KMS-11 (cell line): ENCODE measurements around the gene MEGF6.

Experiments used
- H2AFZ ChIP-seq: fragments of 200-600 bp; sonication (generic); 2 replicates; pipeline ENCODE4 v1.6.1; 2016; ENCODE audit warnings: antibody characterized with exemption, mixed run types, low read depth
- H3K27ac ChIP-seq: fragments of 200-600 bp; sonication (generic); 2 replicates; pipeline ENCODE4 v1.6.1; 2016; ENCODE audit warnings: mild to moderate bottlenecking, mixed run types
- H3K27me3 ChIP-seq: fragments of 200-600 bp; sonication (generic); 2 replicates; pipeline ENCODE4 v1.6.1; 2017; ENCODE audit warnings: mild to moderate bottlenecking, low read depth, mixed run types, moderate library complexity; ENCODE audit not compliant: insufficient read depth
- H3K36me3 ChIP-seq: fragments of 200-600 bp; sonication (generic); 2 replicates; pipeline ENCODE4 v1.6.1; 2017; ENCODE audit warnings: mild to moderate bottlenecking, mixed run types; ENCODE audit not compliant: insufficient read depth
- H3K4me1 ChIP-seq: fragments of 200-600 bp; sonication (generic); 2 replicates; pipeline ENCODE4 v1.6.1; 2016; ENCODE audit warnings: mild to moderate bottlenecking, low read depth, mixed run types; ENCODE audit not compliant: poor library complexity, severe bottlenecking
- H3K4me2 ChIP-seq: fragments of 200-600 bp; sonication (generic); 2 replicates; pipeline ENCODE4 v1.7.0; 2016; ENCODE audit warnings: mild to moderate bottlenecking, mixed run types
- H3K4me3 ChIP-seq: fragments of 200-600 bp; sonication (generic); IDR thresholded peaks from 2 replicates; pipeline ENCODE4 v1.6.1; 2017; ENCODE audit warnings: low read depth, low read length, mixed read lengths; ENCODE audit not compliant: insufficient read depth
- H3K79me2 ChIP-seq: fragments of 200-600 bp; sonication (generic); 2 replicates; pipeline ENCODE4 v1.6.1; 2016; ENCODE audit warnings: low read depth, mixed run types; ENCODE audit not compliant: insufficient read depth
- H3K9ac ChIP-seq: fragments of 200-600 bp; sonication (generic); 2 replicates; pipeline ENCODE4 v1.6.1; 2016; ENCODE audit warnings: mild to moderate bottlenecking, mixed run types
- H4K20me1 ChIP-seq: fragments of 200-600 bp; sonication (generic); 2 replicates; pipeline ENCODE4 v1.6.1; 2016; ENCODE audit warnings: mild to moderate bottlenecking, mixed run types; ENCODE audit not compliant: insufficient read depth
- TF ChIP-seq, protein P1 (sequence below): fragments of 200-600 bp; sonication (generic); conservative IDR thresholded peaks from 2 replicates; pipeline ENCODE4 v1.6.1; 2017; ENCODE audit warnings: low read depth, mild to moderate bottlenecking, antibody characterized with exemption, low read length, moderate library complexity, mixed read lengths

MEGF6 gene

DNA sequence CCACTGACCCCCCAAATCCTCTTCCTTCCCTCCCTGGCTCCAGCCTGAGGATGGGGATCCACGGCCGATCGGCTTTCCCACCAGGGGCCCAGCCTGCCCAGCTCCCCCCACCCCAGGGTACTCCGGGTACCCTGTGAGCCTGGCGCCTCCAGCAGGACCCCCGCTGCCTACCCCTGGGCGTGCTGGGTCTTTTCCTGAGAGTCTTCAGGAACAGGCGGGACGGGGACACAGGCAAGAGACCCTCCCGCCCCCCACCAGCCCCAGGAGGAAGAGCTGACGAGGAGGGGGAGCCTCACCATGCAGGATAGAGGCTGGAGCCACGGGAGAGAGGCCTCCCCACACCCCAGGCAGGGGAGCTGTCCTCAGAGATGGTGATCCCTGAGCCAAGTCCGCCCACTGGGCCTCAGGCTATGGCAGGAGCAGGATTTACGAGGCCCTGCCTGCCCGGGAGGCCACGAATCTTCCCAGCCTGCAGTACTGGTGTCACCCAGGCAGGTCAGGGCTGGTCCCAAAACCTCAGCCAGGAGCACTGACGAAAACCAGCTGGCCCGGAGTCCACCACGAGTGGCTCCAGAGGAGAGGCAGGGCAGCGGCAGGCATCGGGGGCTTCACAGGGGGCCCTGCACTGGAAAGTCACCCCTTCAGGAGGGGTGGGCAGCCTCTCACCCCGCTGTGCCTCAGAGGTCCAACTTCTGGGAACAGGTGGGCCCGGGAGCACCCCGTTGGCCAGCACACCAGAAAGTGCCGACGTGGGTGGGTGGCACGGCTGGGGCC lies 58.0 kb downstream of the MEGF6 start:
- Histone ChIP-seq H3K4me1 (no peaks in the 10 kb centered on the region), H3K36me3 (no peaks in the 10 kb centered on the region), H3K79me2 (no peaks in the 10 kb centered on the region), H2AFZ (no peak overlapping the region), H3K4me3 (no peak overlapping the region), H3K27me3 (peaks cover 91% of the 10 kb centered on the region), H4K20me1 (no peaks in the 10 kb centered on the region), H3K27ac (no peak overlapping the region), H3K4me2 (no peak overlapping the region), H3K9ac (no peak overlapping the region)
- TF ChIP-seq, protein P1, sequence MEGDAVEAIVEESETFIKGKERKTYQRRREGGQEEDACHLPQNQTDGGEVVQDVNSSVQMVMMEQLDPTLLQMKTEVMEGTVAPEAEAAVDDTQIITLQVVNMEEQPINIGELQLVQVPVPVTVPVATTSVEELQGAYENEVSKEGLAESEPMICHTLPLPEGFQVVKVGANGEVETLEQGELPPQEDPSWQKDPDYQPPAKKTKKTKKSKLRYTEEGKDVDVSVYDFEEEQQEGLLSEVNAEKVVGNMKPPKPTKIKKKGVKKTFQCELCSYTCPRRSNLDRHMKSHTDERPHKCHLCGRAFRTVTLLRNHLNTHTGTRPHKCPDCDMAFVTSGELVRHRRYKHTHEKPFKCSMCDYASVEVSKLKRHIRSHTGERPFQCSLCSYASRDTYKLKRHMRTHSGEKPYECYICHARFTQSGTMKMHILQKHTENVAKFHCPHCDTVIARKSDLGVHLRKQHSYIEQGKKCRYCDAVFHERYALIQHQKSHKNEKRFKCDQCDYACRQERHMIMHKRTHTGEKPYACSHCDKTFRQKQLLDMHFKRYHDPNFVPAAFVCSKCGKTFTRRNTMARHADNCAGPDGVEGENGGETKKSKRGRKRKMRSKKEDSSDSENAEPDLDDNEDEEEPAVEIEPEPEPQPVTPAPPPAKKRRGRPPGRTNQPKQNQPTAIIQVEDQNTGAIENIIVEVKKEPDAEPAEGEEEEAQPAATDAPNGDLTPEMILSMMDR: no peak

DNA sequence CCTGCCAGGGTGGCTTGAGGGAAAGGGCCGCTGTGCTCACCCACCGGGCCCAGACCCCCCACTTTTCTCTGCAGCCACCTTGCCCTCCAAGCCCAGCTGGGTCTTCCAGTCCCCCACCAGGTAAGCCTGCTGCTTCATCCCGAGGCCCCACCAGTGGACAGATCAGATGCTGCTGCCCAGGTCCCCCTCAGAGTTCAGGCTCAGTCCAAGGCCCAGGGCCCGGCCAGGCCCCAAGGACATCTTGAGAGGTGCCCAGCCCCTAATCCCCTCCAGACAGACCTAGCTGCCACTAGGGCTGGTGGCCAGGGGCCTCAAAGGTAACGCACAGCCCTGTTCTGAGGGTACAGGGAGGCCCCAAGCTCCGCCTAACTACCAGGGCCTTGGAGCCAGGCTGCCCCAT lies 58.6 kb downstream of the MEGF6 start:
- H3K4me1 ChIP-seq: no peaks in the 10 kb centered on the region
- no peak overlapping the region for H3K9ac ChIP-seq
- no peak overlapping the region for H3K4me2 ChIP-seq
- no peaks in the 10 kb centered on the region for H3K36me3 ChIP-seq
- H3K27me3 ChIP-seq: peaks cover 91% of the 10 kb centered on the region
- TF ChIP-seq, protein P1: no peak
- H3K27ac ChIP-seq: no peak overlapping the region
- no peaks in the 10 kb centered on the region for H4K20me1 ChIP-seq
- no peaks in the 10 kb centered on the region for H3K79me2 ChIP-seq
- no peak overlapping the region for H3K4me3 ChIP-seq
- H2AFZ ChIP-seq: no peak overlapping the region

DNA sequence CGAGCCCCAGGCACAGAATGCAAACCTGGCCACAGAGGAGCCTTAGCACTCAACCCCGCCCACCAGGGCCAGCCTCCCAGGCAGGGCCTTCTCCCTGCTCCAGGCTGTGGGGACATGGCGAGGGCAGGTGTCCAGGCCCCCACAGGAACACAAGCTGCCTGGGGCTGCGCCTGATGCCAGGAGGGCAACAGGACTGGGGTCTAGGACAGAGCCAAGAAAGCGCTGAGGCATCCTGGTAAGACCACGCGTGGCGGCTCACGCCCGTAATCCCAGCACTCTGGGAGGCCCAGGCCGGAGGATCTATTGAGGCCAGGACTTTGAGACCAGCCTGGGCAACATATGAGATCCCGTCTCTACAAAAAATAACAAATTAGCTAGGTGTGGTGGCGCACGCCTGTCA lies 59.1 kb downstream of the MEGF6 start:
- no peak overlapping the region for H3K27ac ChIP-seq
- no peak overlapping the region for H2AFZ ChIP-seq
- TF ChIP-seq, protein P1: no peak

DNA sequence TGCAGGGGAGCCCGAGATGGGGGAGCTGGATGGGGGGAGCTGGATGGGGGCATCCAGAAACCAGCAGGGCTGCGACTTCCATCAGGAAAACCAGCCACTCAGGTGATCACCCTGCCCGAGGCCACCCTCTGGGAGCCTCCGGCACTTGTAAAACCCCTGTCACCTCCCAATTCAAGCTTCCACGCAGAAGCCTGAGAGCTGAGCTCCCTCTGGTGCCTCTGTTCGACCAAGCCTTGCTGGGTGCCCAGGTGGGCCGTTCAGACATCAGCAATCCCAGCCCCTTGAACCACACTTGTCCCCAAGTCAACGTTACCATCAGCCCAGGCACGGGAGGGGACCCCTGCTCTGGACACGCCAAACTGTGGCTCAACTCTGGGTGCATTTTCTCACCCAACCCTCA lies 59.6 kb downstream of the MEGF6 start:
- H2AFZ ChIP-seq: no peak overlapping the region
- no peak overlapping the region for H3K27ac ChIP-seq
- no peak overlapping the region for H3K4me3 ChIP-seq
- H3K4me1 ChIP-seq: no peaks in the 10 kb centered on the region
- no peaks in the 10 kb centered on the region for H4K20me1 ChIP-seq
- peaks cover 91% of the 10 kb centered on the region for H3K27me3 ChIP-seq
- TF ChIP-seq, protein P1: no peak
- H3K36me3 ChIP-seq: no peaks in the 10 kb centered on the region
- H3K79me2 ChIP-seq: no peaks in the 10 kb centered on the region
- H3K4me2 ChIP-seq: no peak overlapping the region
- no peak overlapping the region for H3K9ac ChIP-seq

More for the DNA sequence above, 59.1 kb downstream of the MEGF6 start:
- Histone ChIP-seq H3K79me2 (no peaks in the 10 kb centered on the region), H3K4me1 (no peaks in the 10 kb centered on the region), H3K4me3 (no peak overlapping the region), H3K27me3 (peaks cover 91% of the 10 kb centered on the region), H4K20me1 (no peaks in the 10 kb centered on the region), H3K36me3 (no peaks in the 10 kb centered on the region), H3K9ac (no peak overlapping the region), H3K4me2 (no peak overlapping the region)
